OCI-M1 (cell line): ENCODE measurements around the gene ZNRF3.
A peak's percentile ranks its signal among the peaks of the same experiment; 100 is the strongest.
"Not testable (repeated sequence)": the region's sequence is repeated elsewhere in the genome, so short reads cannot be mapped to it uniquely, and the experiment has no call there.

Source experiments
- DNase-seq: peaks from one replicate; lab custom pipeline; 2025; lab: John Stamatoyannopoulos, UW

The ZNRF3 gene

DNA sequence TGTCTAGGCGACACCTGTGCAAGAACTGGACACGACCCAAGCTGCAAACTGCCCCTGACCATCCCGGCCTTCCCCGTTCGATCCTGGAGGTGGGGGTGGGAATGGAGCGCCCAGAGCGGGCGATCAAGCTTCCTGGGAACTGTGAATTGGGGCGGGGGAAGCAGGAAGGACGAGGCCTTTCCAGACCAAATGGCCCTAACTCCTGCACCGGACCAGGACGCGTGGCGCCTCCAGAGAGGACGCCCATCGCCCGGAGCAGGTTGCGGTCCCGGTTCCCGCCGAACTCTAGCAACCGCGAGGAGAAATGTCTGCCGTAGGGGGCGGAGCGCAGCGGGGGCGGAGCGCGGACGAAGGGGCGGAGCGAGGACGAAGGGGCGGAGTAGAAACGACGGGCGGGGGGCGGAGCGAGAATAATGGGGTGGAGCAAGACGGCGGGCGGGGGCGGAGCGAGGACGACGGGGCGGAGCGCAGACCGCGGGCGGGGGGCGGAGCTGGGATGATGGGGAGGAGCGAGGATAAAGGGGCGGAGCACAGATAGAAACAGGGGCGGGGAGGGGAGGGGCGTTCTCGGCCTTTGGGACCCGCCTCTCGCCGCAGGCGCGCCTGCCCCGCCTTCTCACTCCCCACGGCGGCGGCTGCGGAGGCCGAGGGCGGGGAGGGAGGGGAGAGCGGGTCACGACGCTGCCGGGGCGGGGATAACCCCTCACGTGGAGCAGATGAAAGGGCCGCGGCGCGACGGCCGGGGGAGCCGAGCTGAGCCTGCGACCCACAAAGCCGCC, at the start of gene ZNRF3:
Gene ZNRF3, plus strand, starts transcription at position 695 of the 779 bp plus-strand sequence. CDS start 195 bp downstream, outside the sequence.
- DNase-seq: peak; percentile 93

GRCh38 chr22:28835630-28836189, 47.7 kb upstream of the ZNRF3 start:
- no peak for DNase-seq

- DNase-seq: no peak
Measured at GRCh38 chr22:28837640-28838039, 45.7 kb upstream of the ZNRF3 start.

DNA sequence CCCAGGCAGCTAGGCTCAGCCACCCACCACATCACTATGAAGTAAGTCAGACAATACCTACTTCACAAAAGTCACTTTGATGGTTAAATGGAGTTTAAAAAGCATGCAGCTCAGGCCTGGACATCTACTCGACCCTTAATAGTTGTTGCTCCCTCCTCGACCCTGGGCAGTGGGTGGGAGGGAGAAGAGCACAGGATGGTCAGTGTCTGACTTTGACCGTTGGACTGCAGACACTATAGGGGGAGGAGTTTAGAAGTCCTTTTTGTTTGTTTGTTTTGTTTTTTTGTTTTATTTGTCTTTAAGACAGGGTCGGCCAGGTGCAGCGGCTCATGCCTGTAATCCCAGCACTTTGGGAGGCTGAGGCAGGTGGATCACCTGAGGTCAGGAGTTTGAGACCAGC, 44.4 kb upstream of the ZNRF3 start:
- DNase-seq: no peak

DNA sequence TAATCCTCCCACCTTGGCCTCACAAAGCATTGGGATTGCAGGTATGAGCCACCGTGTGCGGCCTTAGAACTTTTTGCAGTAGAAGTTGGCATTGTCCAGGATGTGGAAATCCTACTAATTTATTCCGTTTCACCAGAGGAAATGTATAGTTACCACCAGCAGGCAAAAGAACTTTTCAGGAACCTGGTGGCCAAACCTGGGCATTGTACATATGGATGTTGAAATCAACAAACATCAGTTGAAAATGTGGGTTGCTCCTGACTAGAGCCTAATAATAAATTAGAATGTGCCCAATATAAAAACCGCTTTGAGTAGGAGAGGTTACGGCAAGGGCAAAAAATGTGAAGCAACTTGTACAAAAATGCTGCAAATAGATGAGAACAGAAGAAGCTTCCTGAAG, 42.3 kb upstream of the ZNRF3 start:
- DNase-seq: no peak

DNA sequence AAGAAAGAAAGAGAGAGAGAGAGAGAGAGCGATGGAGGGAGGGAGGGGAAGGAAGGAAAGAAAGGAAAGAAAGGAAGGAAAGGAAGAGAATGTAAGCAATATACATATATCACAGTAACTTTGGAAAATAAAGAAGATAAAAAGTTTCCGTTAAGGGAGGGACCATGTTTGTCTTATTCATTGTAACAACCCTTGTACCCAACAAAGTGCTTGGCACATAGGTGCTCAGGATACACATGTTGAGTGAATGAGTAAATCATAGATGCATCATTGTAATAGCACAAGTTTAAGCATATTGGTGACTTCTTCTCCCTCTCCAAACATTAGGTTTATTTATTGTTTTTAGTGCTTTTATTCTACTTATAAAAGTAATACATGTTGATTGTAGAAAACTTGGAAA, 39.7 kb upstream of the ZNRF3 start:
- no peak for DNase-seq

DNA sequence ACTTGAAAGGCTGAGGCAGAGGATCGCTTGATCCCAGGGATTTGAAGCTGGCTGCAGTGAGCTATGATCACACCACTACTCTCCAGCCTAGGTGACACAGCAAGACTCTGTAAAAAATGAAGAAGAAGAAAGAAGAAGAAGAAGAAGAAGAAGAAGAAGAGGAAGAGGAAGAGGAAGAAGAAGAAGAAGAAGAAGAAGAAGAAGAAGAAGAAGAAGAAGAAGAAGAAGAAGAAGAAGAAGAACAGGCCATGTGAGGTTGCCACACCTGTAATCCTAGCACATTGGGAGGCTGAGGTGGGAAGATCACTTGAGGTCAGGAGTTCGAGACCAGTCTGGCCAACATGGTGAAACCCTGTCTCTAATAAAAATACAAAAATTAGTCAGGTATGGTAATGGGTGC, 39.1 kb upstream of the ZNRF3 start:
- not testable (repeated sequence) for DNase-seq

- no peak for DNase-seq
Measured at GRCh38 chr22:28846994-28847393, 36.4 kb upstream of the ZNRF3 start.

GRCh38 chr22:28855355-28856094, 27.8 kb upstream of the ZNRF3 start:
- DNase-seq: peak; percentile 76

GRCh38 chr22:28856095-28856455, 27.3 kb upstream of the ZNRF3 start:
- no peak for DNase-seq

GRCh38 chr22:28857288-28857687, 26.1 kb upstream of the ZNRF3 start:
- DNase-seq: no peak

- no peak for DNase-seq
Measured at GRCh38 chr22:28864878-28865596, 18.3 kb upstream of the ZNRF3 start.

DNA sequence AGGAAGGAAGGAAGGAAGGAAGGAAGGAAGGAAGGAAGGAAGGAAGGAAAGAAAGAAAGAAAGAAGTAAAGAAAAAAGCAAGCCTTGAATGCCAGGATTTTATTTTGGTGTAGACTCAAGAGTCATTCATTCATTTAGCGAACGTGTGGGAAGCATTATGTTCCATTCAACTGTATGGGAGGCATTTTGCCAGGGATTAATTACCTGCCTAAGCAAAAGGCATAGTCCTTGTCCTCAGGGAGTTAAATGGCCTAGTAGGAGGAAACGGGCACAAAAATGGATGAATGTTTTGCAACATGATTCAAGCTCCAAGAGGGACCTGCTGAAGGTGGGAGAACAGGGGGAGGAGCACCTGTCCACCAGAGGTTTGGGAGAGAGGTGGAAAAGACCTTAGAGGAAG, 16.2 kb upstream of the ZNRF3 start:
- no peak for DNase-seq

DNA sequence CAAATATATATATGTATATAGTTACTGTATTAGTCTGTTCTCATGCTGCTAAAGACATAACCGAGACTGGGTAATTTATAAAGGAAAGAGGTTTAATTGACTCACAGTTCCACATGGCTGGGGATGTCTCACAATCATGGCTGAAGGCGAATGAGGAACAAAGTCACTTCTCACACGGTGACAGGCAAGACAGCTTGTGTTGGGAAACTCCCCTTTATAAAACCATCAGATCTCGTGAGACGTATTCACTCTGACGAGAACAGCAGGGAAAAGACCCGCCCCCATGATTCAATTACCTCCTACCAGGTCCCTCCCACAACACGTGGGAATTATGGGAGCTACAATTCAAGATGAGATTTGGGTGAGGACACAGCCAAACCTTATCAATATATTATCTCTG, 15.0 kb upstream of the ZNRF3 start:
- peak; percentile 86 for DNase-seq

- no peak for DNase-seq
Measured at GRCh38 chr22:28869736-28870135, 13.6 kb upstream of the ZNRF3 start.

DNA sequence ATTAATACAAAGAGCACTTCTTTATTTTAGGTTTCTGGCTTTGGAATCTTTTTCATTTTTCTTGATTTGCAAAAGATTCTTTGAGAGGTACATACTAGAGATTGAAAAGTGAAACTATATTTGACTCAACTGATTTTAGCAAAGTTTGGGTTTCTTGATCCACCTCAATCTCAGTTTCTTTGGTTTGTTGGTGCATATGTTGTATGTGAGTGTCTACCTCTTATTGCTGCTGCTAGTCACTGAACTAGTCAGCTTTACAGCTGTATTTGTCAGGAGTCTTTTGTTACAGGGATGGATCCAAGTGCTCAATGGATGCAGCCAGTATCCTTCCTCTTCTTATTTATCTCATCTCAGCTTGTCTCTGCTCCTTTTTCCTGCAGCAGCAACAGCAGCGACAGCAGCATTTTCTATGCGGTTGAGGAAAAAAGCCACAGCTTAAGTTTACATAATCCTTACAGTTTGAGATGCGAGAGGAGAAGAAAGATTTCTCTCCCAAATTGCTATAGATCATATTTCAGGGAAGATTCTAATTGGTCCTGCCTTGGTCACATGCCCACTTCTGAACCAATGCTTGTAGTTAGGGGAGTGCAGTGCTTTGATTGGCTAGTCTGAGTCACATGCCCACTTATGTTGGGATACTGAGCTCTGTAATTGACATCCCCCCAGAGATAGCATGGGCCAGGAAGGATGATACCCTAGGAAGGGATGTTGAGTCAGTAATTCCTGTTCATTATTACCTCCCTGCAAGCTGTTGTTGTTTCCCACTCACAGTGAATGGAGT, 10.0 kb upstream of the ZNRF3 start:
- no peak for DNase-seq

DNA sequence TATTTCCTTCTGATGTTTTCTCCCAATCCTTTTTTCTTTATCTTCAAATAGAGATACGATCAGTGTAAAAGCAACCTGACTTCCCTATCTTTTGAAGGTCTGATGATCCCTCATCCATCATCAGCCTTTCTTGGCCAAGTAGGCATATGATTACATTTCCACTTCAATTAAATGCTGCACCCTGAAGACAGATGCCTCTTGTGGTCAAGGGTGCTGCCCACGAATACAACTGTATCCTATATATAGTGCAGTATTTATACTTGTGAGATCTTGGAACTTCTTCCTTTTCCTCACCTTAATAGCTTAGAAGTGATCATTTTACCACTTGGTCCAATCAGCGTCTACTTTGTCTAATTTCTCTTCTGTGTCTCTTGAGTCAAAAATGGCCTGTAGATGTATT, 9.3 kb upstream of the ZNRF3 start:
- no peak for DNase-seq

DNA sequence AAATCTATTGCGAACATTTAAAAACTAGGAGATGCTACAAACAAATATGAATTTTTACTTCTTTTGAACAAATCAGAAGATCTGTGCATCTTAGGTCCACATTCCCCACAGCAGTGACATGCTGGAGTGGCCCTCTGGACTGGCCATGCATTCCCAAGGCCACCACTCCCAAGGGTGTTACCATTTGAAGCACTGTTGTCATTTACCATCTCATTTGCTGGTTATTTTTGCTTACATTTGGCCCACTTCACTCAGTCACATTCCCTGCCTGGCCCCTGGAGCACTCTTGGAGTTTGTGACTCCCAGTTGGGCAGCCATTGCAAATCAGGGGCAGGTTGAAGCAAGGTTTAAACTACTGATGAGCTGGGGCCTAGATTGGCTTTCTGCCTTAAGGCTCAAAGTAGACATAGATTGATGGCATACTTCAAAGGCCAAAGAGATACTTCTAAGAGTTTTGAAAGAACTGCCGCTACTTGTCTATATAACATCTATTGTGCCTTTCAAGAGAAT, 8.5 kb upstream of the ZNRF3 start:
- no peak for DNase-seq

- peak; percentile 72 for DNase-seq
Measured at GRCh38 chr22:28882545-28882877, 861 bp upstream of the ZNRF3 start.

DNA sequence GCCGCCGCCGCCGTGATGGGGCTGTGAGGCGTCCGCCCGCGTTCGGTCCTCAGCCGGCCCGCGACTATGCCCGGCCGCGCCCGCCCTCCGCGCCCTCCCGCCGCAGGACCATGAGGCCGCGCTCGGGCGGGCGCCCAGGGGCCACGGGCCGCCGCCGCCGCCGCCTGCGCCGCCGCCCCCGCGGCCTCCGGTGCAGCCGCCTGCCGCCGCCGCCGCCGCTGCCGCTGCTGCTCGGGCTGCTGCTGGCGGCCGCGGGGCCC, 215 bp downstream of the ZNRF3 start:
- DNase-seq: no peak

DNA sequence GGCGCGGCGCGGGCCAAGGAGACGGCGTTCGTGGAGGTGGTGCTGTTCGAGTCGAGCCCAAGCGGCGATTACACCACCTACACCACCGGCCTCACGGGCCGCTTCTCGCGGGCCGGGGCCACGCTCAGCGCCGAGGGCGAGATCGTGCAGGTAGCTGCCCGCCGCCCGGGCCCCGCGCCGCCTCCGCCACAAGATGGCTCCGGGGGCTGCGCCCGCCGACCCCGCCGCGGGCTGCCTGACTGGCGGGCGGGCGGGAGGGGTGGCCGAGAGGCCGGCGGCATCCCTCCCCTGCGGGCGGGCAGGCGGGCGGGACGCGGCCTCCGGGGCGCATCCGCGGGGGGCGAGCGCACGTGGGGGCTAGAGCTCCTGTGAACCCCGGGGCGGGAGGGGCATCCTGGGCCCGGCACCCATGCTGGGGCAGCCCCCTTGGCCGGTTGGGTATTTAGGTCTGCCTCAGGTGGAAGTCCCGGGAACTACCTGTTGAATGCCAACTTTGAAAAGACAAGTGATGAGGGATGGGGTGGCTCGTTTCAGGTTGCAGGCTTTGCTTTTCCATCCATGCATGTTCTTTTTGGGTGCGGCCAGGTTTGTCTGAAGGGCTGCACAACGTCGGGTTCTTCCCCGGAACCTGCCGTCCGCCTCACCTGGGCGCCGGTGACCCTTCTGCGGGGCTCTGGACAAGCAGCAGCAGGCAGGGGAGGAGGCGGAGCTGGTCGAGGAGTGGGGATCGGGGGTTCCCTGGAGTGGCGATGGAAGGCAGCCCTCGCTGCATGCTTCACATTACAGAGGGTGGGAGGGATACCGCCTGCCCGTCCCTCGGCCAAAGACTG, 760 bp downstream of the ZNRF3 start:
- DNase-seq: peak; percentile 44
